Iris pigment epithelial cell (primary cell): ENCODE results near the gene PSRC1.
"Not testable (repeated sequence)": the region's sequence is repeated elsewhere in the genome, so short reads cannot be mapped to it uniquely, and the experiment has no call there.

Experiments used
- DNase-seq: peaks from one replicate; pipeline ENCODE4 v3.0.0-alpha.2; 2011; ENCODE audit warnings: low read depth

PSRC1 gene

GRCh38 chr1:109282952-109283747, at the start of gene PSRC1:
Gene PSRC1, minus strand, starts transcription at chr1:109283145.
- DNase-seq: peak; percentile 95

DNA sequence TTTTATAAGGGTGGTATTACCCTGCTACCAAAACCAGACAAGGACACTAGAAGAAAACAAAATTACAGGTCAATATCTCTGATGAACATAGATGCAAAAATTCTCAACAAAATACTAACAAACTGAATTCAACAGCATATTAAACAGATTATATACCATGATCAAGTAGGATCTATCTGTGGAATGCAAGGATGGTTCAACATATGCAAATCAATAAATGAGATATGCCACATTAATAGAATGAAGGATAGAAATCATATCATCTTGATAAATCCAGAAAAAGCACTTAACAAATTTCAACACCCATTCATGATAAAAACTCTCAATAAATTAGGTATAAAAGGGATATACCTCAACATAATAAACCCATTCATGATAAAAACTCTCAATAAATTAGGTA, 48.2 kb upstream of the PSRC1 start:
- no peak for DNase-seq

- DNase-seq: no peak
Observed at GRCh38 chr1:109327285-109327684, 44.3 kb upstream of the PSRC1 start.

- DNase-seq: no peak
Observed at GRCh38 chr1:109322974-109323373, 40.0 kb upstream of the PSRC1 start.

DNA sequence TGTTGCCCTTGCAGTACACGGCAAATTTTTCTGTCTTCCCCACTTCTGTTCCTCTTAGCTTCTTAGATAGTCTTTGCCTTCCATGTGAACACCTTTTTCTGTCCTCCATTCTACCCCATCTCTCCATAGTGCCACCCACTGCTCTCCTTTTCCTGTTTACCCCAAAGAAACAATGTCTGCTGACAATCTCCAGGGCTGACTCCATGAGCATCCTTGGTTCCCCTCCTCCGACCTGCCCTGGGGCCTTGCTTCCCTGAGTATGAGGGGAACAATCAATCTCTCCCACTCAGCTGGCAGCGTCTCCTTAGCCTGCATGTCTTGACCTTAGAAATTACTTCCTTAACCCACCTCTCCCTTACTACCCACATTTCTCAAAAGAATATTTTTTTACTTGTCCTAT, 36.2 kb upstream of the PSRC1 start:
- no peak for DNase-seq

GRCh38 chr1:109316506-109316905, 33.6 kb upstream of the PSRC1 start:
- no peak for DNase-seq

DNA sequence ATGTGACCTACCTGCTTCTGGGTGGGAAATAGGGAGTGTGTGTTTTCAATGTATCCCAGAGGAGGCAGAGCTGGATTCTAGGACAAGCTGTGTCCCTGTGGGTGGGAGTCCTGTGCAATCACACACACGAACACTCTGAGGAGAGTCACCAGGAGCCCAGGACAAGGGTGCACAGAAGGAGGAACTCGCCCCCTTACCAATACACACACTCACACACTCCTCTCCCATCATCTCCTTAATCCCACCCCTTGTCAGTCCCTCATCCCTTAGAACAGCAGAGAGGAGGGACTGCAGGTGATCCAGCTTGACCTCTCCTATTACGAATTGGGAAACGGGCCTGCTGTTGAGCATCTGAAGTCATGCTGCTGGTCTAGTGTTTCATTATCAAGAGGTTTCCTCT, 32.3 kb upstream of the PSRC1 start:
- DNase-seq: no peak

DNA sequence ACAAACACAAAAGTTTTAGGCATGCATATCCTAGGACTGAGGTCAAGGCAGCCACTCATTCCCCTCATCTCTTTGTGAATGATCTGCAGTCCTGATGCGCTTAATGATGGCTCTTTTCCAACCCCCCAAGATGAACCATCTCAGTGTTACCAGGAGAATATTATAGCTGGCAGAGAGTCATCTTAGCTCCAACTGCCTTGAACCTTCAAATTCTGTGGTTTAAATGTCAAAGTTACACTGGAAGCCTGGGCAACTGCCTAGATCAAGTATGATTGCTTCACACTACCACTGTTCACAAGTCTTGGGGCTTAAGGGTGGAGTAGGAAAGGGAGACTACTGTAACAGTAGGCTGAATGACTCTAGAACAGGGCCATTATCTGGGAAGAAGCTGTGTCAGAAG, 31.9 kb upstream of the PSRC1 start:
- peak; percentile 46 for DNase-seq

GRCh38 chr1:109312978-109313775, 30.2 kb upstream of the PSRC1 start:
- peak; percentile 27 for DNase-seq

- DNase-seq: no peak
Observed at GRCh38 chr1:109312246-109312645, 29.3 kb upstream of the PSRC1 start.

DNA sequence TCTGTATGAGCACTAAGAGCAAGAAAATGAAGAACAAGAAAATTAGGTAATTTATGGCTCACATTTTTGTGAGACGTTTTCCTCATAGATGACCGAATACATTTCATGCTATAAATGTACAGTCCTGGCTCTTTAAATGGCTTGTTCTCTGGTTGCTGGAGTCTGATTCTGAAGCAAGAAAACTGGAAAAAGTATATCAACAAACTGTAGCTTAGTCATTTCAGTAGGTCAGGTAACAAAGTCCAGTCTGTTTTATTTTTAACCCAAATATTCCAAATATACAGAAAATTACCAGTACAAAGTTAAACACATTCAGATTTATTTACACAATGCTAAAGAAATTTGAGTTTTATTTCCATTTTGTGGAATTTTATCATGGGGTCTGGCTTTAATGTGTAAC, 26.4 kb upstream of the PSRC1 start:
- no peak for DNase-seq

DNA sequence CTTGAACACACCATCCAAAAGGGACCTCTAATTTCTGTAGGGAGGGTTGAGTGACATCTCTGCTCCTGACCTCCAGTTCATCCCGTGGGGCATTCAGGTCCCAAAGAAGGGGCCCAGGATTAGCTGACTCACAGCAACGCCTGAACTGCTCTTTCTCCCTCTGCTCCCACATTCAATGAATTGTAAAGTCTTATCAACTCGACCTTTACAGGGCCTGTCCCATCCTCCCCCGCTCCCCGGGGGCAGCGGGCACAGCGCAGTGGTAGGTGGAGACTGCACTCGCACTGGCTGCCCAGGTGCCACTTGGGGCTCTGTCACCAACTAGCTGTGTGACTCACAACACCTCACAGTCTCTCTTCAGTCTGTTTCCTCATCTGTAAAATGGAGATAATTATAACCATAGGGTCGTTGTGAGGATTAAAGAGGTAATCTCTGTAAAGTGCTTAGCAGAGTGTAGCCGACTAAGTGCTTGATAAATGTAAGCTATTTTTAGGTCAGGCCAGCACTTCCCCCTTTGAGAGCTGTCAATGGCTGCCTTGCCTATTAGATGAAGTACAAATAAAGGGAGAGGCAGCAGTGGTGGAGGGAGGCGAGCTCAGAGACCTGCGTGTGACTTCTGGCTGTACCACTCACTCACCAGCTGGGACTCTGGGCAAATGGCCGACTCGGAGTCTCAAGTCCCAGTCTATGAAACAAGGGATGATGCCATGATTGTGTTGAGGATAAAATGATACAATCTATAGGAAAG, 24.5 kb upstream of the PSRC1 start:
- DNase-seq: no peak

GRCh38 chr1:109306832-109307273, 23.9 kb upstream of the PSRC1 start, which contains the start of gene MYBPHL:
Gene MYBPHL, minus strand, starts transcription at chr1:109307011. Its CDS starts 20 bp downstream, at chr1:109306991.
- DNase-seq: no peak

- DNase-seq: not testable (repeated sequence)
Observed at GRCh38 chr1:109305991-109306390, 23.0 kb upstream of the PSRC1 start.

DNA sequence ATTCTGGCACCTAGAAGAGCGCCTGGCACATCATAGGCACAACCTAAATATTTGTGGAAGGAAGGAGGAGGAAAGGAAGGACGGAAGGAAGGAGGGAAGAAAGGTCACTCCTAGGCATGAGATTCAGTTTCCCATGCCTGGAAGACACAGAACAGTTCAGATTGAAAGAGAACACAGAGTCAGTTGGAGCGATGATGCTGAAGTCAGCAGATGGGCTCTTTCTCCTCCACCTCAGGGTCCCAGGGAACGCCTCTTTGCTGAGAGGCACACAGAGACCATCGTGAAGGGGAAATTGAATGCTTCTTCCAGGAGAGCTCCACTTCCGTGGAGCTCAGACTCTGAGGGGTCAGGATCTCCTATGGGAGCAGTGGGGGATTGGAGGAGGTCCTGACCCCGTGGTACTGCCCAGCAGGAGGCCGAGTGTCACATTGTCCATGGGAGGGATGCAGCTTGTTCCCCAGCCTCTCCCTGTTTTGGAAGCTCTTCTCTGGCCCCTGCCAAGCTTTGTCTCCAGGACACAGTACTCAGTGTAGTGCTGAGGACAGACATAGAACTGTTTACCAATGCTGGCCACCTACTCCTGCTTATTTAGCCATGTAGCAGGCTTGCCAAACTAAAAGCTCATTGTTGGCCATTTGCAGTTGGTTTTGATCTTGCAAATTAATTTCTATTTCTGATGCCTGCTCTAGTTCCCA, 21.4 kb upstream of the PSRC1 start:
- no peak for DNase-seq

- no peak for DNase-seq
Observed at GRCh38 chr1:109301874-109302273, 18.9 kb upstream of the PSRC1 start.

DNA sequence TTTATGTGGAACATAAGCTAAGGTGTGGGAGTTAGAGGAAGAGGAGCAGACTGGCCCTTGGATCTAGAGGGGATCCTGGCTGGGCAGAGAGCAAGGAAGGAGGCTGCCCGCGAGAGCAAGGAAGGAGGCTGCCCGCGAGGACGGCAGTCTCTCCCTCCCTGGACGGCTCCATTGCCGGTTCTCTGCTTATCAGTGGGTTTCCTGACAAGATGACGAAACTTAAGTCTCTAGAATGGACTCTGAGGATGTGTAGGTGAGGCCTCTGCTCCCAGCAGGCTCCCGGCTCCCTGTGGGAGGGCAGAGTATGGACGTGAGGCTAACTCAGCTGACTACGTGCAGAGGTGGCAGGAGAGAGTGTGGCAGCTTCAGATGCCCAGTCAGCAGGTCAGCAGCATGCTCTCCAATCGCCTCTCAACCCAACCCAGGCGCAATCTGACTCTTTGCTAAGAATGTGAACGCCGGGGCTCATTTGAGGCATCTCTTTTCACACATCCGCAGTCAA, 17.8 kb upstream of the PSRC1 start:
- DNase-seq: no peak

- peak; percentile 82 for DNase-seq
Observed at GRCh38 chr1:109299558-109300343, 16.8 kb upstream of the PSRC1 start.

DNA sequence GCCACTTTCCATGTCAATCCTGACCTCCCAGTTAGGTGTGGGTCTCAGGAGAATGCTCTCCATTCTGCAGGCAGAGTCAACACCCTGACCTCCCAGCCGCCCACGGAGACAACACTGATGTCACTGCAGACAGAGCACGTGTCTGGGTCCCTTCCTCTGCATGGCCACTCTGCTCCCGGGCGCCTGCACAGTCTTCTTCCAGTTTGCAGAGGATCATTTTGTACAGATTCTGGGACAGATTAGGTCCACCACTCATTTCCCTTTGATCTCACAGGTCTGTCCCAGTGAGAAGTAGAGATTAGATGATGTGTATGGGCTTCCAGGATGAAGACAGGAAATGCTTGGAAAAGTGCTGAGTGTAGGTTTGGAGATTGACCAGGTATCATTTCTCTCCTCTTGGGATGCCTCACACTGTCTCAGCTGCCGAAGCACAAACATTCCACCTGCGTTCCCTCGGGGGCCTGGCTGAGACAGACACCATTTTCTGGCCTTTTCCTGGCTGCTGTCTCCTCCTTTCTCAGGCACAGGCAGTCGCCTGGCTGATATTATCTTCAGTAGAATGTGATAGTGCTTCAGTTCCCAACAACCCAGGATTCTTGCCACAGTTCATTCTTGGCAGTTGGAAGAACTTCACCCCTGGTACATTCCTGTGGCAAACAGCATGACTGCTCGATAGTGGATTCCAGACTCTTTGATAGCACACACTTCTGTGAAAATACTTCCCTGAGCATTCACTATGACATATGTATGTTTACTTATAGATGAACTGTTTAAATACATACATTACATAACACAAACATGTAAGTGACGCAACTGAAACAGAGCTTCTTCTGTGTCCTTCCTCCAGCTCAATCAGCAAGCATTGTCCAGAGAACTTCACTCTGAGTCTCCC, 16.0 kb upstream of the PSRC1 start:
- peak; percentile 96 for DNase-seq

GRCh38 chr1:109296782-109297181, 13.8 kb upstream of the PSRC1 start:
- DNase-seq: no peak
